ENCODE measurements around the gene PACRG.

The PACRG gene

DNA sequence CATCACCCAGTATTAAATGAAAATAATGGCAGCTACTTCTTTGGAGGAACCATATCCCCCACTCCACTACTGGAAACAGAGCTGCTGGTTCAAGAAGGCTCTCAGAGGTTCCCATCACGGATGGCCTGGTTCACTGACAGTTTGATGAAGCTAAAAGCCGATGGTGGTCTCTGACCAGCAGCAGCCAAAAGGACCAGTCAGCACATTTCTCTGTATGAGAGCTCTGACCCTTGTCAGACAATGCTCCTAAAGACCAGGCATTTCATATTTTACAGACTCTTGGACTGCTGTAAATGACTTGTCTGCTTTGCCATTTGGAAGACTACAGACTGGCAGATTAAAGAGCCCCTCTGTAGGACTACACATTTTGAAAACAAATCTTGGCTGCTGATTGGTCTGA lies 16.8 kb upstream of the PACRG start:
- DNase-seq: no peak

DNA sequence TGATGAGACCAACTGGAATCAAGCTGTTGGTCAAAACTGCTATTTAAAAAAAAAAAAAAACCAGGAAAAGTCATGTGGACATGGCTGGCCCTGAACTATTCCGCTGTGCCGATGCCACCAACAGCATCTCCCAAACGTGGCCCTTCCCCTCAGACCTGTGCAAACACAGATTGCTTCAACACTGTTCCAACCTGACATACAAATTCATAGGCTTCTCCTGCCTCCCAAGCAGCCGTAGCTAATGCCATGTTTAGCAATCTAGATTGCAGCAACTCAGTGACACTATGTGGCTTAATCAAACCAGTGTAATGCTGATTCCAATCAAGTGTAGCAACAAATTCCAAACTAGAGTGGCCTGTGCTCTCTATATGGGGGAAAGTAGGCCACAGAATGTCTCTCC lies 16.4 kb upstream of the PACRG start:
- no peak for DNase-seq

- DNase-seq: no peak
Observed at GRCh38 chr6:162712694-162713093, 15.1 kb upstream of the PACRG start.

DNA sequence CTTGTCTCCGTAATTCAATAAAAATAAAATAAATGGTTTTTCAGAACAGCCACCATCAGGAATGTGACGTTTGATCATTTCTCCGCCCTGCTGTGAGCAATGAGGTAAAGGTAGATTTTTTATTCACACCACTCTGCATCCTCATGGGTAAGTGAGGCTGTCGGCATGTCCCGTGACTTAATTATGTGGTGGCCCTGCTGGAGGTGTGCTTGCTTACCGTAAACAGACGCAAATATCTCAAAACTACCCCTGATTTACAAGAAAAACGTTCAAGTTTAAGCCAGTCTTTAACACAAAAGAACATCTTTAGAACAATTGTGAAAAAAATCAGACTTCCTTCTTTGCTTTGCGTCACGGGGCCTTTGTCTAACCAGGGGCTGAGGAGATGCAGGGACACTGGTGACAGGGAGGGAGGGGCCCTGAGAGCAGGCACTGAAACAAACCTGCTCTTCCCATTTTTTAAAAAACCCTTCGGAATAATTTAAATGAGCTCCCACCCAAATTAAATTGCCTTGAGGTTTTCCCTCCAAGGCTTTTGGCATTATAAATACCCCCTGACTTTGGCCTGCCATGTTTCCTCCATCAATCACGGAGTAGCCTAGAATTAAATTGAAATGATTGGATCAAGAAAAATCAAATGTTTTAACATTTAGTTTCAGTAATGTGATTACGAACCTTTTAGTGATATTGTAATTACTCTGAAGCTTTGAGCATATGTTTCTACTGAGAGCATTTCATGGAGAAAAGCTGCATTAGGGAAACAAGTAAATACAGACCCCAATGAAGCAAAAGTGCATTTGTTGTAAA lies 13.6 kb upstream of the PACRG start:
- no peak for DNase-seq

GRCh38 chr6:162715601-162716000 lies 12.2 kb upstream of the PACRG start:
- no peak for DNase-seq

DNA sequence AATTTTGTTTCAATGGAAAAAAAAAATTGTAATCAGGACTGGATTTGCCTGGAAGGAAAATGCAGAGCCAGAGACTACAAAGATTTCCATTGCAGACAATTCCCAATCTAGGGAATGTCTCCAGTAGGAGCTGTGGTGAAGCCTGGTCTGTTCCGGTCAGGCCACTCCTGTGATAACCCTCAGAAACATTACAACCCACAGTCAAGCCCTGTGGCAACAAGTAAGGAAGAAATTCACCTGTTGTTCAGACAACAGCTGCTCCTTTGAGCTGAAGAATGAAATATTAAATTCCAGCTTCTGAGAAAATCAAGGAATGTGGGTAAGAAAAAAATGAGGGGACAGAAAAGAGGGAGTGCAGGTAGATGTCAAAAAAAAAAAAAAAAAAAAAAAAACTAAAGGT lies 8.2 kb upstream of the PACRG start:
- no peak for DNase-seq

GRCh38 chr6:162721404-162721687 lies 6.4 kb upstream of the PACRG start:
- no peak for DNase-seq

GRCh38 chr6:162722226-162722625 lies 5.5 kb upstream of the PACRG start:
- no peak for DNase-seq

DNA sequence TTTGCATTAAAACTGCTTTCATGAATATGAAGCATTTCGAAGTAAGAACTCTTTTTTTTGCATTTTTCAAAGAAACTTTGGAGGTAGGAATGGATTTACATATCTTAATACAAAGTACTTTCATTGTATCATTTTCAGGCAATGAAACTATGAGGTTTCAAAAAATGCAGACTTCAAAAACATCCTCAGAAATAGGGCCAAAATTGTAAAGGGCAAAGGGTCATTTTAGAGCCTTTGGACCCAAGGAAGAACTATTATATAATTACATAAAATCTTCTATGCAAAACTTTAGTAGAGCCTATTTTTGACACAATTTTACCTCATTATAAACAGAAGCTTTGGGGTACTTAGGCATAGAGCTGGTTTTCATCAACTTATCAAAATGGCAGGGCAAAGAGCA lies 5.1 kb upstream of the PACRG start:
- DNase-seq: no peak

- DNase-seq: no peak
Observed at GRCh38 chr6:162726947-162727321, 840 bp upstream of the PACRG start.

- no peak for DNase-seq
Observed at GRCh38 chr6:162728197-162728596, 423 bp downstream of the PACRG start.

GRCh38 chr6:162728706-162729105 lies 932 bp downstream of the PACRG start:
- no peak for DNase-seq

DNA sequence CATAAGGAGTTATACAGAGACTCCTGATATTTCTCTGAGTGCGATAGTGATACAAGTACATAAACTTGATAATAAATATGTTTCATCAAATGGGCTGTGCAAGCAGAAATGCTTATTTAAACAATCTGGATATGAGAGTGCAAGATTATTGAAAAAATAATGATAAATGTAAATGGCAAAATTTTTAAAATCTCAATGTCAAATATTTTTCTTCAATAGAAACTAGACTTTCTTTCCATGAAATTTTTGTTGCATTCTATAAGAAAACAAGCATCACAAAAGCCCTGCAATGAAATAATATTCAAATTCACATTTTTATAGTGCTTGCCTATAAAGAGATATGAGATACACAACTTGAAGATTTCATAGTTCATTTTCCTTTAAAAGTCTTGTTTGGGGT lies 2.7 kb downstream of the PACRG start:
- DNase-seq: no peak

DNA sequence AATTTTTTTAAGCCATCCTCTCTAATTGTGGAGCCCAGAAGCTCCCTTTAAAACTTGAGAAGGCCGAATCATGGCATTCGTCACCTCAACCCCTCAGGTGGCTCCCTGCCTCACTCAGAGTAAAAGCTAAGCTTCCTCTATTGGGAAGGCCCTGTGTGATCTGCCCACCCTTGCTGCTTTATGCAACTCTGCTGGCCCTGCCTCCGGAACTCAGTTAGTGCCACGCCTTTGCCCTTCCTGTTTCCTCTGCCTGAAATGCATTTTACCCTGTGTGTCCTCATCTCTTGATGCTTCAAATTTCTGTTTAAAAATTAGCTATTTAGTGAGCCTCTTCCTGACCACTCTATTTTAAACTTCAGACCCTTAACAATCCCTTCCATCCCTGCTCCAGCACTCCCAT lies 5.7 kb downstream of the PACRG start:
- DNase-seq: no peak

GRCh38 chr6:162736961-162737360 lies 9.2 kb downstream of the PACRG start:
- no peak for DNase-seq

DNA sequence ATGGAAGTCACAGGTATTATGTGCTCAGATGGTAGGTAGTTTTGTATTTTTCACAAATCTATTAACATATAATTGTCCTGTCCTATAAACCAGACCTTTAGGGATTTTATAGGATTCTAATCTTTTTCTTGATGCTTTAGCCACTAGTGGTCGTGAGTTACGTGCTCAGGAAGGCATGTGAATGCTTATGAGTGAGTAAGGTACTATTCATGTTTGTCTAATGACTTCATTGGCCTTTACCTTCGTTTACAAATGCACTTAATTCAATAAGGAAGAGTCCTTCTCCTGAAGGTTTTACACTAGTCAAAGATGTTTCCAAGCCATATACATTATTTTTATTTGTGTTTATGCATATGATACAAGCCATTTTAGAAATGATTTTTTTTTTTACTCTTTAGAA lies 23.0 kb downstream of the PACRG start:
- no peak for DNase-seq

DNA sequence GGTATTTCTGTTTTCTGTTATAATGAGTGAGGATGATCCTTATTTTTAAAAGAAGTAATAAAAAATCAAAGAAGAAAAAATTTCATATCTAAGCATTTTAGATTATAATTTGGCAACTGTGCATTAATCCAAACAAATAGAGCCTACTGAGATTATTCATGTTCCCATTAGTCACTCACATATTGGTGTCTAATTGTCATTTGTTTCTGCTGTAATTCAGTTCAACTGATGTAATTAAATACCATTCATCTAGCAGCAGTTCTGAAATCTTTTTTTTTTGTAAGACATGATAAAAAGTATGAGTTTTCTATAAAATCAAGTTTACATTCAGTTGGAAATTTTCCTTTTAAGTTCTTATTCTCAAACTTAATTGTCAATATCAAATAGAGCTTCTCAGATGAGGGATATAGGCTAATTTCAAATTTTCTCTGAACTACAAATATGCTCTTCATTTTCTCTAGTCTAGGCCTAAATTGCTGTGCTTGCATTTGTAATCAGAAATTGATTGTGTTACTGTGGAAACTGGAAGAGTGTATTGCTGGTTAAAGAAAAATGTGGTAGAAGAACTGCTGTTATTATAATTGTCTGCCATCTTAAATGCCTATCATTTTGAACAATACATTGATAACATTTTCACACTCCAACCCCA lies 23.6 kb downstream of the PACRG start:
- no peak for DNase-seq

GRCh38 chr6:162753775-162754174 lies 26.0 kb downstream of the PACRG start:
- DNase-seq: no peak

DNA sequence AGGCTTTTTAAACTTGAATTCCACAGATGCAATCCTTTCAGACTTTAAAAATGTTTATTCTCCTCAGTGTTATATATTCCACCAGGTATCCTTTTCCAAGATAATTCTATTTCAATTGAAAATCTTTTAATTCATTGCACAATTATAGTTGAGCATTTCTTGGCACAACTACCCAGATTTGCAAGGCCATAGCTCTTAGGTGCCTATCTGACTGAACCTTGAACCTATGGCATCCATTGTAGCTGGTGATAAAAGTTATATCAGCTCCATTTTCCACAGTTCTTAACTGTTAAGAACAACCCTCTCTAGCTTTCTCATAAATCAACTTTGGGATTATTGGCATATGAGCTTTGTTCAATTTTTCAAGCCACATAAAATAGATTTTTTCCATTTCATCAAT lies 42.4 kb downstream of the PACRG start:
- DNase-seq: no peak

DNA sequence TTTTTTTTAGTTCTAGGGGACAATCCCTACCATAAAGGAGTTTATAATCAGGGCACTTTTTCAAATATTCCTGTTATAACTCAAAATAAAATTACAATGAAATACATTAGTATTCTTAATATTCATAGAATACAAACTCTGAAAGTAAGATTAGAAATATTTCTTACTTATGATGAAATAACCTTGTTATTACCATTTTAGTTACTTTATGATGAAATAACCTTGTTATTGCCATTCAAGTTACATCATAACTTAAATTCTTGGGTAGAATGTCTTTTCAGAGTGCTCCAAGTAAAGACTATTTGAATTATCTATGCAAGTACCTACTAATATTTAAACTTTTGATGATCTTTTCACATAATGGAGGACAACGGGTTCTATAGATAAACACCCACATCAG lies 43.2 kb downstream of the PACRG start:
- DNase-seq: no peak

- no peak for DNase-seq
Observed at GRCh38 chr6:162772466-162772865, 44.7 kb downstream of the PACRG start.

DNA sequence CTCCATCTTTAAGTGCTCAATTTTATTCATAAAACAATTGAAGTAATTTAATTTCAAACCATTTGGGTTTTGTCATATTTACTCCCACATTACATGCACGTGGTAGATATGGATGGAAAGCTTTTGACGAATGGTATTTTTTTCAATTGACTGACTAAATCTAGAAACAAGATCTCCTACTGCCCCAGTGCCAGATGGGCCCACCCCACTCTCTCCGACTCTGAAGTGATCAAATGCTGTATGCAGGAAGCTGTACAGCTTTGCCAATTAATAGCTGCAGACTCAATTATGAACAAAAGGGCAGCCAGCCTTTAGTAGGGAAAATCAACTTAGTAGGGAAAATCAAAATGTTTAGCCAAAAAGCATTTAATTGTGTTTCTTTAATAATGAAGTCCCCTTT lies 46.2 kb downstream of the PACRG start:
- peak; percentile 52 for DNase-seq

- no peak for DNase-seq
Observed at GRCh38 chr6:162777091-162777490, 49.3 kb downstream of the PACRG start.

GRCh38 chr6:162778603-162779002 lies 50.8 kb downstream of the PACRG start:
- DNase-seq: no peak

DNA sequence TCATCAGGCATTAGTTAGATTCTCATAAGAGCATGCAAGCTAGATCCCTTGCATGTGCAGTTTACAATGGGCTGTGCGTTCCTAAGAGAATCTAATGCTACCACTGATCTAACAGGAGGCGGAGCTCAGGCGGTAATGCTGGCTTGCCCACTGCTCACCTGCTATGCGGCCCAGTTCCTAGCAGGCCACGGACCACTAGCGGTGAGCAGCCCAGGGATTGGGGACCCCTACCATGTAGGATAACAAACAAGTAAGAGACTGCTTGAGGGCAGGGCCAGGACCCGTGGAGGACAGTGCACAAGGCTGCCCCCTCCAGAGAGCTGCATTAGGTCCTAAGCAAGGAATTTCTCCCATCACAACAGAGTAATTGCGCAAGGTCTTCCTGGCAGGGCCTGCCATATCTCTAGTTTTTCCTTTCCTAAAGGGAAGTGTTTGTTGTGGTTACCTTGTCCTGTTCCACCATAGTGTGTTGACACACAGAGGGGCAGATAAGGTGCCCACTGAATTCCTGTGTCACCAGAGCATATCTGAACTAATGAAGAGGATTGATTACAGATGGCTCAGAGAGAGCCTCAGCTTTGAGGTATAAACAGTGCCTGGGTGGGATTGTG lies 58.0 kb downstream of the PACRG start:
- no peak for DNase-seq

Data from NCI-H2171 (cell line).